NT2/D1 (cell line): ENCODE measurements around the gene NOD1.

Experiments used
- SUZ12 ChIP-seq: IDR thresholded peaks from 2 replicates; pipeline ENCODE4 v1.6.1; 2011; ENCODE audit not compliant: insufficient read length, insufficient read depth; ENCODE audit errors: extremely low read depth
- YY1 ChIP-seq: IDR thresholded peaks from 2 replicates; pipeline ENCODE4 v1.6.1; 2011; ENCODE audit not compliant: insufficient read length, insufficient read depth

GRCh38 chr7:30472784-30473775 is 5.5 kb downstream of the NOD1 start:
- TF ChIP-seq SUZ12 (no peak), YY1 (no peak)
